ENCODE results near the gene CRHR2. TPM values are rescaled to one million over a fixed set of nuclear protein-coding genes. Genes with fewer than 3 reads are reported as not detected.
"Not testable (repeated sequence)": the region's sequence is repeated elsewhere in the genome, so short reads cannot be mapped to it uniquely, and the experiment has no call there.

Gene CRHR2
- not detected in 2 replicates for total RNA-seq (2014; rRNA removed; shearing (Covaris generic))
- polyA plus RNA-seq (2015; cell fraction: cytosol; rRNA removed): not detected in 2 replicates
- 0.16 TPM in 1 of 2 replicates, not detected in the other for polyA plus RNA-seq (2015; cell fraction: nucleus; rRNA removed)

DNA sequence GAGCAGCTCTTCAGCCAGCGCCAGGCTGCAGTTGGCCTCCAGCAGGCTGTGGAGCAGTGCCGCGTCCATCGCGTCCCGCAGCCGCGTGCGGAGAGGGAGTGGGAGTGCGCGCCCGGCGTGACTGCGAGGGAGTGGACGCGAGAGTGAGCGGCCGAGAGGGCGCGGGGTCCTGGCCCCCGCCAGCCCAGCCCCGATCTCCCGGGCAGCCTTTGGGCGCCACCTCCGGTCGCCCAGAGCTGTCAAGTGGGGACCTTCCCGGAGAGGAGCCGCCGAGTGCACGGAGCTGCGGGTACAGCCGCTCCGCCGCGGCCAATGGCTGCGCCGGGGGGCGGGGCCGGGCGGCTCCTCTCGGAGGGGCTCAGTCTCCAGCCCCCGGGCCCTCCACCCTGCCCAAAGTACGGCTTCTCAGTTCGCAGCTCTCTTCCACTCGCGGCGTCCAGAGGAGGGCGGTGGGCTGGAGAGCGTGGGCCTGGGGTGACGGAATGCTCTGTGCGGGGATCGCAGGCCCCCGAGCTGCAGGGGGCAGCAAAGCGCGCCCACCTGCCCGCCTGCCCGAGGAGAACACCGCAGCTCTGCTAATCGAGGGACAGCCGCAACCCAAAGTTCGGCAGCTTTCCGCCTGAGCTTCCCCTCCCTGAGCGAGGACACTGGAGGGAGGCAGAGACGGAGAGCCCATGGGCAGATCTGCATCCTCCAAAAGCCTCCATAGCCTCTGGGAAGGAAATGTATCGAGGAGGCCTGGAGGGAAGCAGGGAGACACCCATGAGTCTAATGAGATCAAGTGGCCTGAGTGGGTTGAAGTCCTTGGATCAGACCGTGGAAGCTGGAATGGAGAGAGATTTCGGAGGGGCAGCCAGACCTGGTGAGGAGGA is at the start of gene CRHR2:
Gene CRHR2, minus strand, starts transcription at position 245 of the 872 bp plus-strand sequence. Its CDS starts 176 bp downstream, at position 69.
- in situ Hi-C loops (cut with HindIII; ENCODE audit: low pct_unique_long_range_greater_than_20kb, low sequenced_read_pairs): no loop called here
- DNase-seq (ENCODE audit: low read depth, low spot score): no peak

DNA sequence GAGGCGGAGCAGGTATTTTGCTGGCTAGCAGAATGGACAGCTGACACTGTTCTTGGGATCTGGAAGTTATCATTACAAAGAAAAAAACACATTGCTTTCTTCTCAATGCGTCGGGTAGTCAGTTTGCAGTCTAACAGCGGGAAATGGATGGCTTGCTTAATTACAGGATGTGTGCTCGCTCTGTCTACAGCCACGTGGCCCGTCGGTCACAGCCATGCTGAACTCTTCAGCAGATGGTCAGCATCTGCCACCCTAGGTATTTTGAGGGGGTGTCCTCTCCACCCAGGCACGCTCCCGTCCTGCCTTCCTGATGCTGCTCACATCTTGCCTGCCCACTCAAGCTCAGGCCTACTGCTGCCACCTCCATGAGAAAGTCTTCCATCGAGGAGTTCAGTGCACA is 49.3 kb upstream of the CRHR2 start:
- DNase-seq (ENCODE audit: low read depth, low spot score): no peak
- in situ Hi-C loops (cut with HindIII; ENCODE audit: low pct_unique_long_range_greater_than_20kb, low sequenced_read_pairs): no loop called here

DNA sequence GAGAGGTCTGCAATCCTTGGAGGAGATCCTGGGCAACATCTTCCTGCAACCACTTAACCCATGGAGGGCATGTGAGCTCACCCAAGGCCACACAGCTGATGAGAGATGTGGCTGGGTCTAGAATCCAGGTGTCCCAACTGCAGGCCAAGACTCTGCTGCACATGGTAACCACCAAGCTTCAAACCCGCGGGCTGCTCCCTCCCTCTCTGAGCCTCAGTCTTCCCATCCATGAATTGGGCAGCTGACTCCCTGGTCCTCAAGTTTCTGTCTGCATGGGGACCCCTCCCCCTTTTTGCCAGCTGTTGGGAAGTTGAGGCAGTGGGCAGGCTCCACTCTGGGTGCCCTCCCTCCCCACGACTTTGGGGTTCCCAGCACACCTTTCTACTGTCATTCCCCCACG is 48.7 kb upstream of the CRHR2 start:
- in situ Hi-C loops (cut with HindIII; ENCODE audit: low pct_unique_long_range_greater_than_20kb, low sequenced_read_pairs): no loop called here
- DNase-seq (ENCODE audit: low read depth, low spot score): no peak

DNA sequence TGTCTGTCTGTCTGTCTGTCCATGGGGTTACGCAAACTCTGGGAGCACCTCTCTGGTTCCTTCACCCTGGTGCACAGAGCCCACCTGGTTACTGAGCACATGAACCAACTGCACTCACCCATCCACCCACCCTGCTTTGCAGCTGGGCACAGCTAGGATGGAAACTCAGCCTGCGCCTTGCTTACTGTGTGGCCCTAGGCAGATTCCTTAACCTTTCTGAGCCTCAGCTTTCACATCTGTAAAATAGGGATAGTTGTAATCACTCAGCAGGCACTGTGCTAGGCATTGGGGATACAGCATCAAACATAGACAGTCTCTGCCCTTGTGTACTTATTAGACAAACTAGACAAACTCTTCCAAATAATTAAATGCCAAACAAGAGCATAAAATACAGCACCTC is 47.8 kb upstream of the CRHR2 start:
- in situ Hi-C loops (cut with HindIII; ENCODE audit: low pct_unique_long_range_greater_than_20kb, low sequenced_read_pairs): no loop called here
- DNase-seq (ENCODE audit: low read depth, low spot score): no peak

DNA sequence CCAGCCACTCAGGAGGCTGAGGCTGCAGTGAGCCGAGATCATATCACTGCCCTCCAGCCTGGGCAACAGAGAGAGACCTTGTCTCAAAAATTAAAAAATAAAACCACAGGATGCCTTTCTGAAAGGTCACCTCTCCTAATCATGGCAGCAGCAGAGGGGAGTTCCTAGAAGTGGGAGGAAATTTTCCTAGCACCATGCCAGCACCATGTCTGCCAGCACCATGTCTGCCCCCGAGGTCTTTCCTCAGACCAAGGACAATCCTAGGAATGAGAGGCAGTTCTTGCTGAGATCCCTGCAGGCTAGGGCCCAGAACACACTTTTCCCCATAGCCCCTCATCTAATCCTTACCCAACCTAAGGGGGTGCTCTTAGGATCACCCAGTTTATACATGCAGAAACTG is 47.4 kb upstream of the CRHR2 start:
- DNase-seq (ENCODE audit: low read depth, low spot score): no peak
- in situ Hi-C loops (cut with HindIII; ENCODE audit: low pct_unique_long_range_greater_than_20kb, low sequenced_read_pairs): no loop called here

DNA sequence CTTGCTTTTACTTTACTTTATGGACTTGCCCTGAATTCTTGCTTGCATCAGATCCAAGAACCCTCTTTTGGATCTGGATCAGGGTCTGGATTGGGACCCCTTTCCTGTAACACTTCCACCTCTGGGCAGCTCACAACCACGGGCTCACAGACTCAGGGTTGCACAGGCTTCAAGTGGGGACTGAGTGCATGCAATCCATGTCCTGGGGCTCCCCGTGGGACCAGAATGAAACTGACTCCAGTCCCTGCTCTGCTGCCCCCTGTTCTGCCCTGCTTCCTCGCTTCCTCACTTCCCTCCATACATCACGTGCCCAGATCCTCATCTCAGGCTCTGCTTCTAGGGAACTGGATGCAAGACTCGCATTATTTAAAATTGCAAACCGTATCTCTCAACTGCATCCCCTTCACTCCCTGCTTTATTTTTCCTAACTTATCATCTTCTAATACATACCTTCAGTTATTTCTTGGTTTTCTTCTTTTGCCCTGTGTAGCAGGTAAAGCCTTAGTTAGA is 46.4 kb upstream of the CRHR2 start:
- in situ Hi-C loops (cut with HindIII; ENCODE audit: low pct_unique_long_range_greater_than_20kb, low sequenced_read_pairs): no loop called here
- no peak for DNase-seq (ENCODE audit: low read depth, low spot score)

DNA sequence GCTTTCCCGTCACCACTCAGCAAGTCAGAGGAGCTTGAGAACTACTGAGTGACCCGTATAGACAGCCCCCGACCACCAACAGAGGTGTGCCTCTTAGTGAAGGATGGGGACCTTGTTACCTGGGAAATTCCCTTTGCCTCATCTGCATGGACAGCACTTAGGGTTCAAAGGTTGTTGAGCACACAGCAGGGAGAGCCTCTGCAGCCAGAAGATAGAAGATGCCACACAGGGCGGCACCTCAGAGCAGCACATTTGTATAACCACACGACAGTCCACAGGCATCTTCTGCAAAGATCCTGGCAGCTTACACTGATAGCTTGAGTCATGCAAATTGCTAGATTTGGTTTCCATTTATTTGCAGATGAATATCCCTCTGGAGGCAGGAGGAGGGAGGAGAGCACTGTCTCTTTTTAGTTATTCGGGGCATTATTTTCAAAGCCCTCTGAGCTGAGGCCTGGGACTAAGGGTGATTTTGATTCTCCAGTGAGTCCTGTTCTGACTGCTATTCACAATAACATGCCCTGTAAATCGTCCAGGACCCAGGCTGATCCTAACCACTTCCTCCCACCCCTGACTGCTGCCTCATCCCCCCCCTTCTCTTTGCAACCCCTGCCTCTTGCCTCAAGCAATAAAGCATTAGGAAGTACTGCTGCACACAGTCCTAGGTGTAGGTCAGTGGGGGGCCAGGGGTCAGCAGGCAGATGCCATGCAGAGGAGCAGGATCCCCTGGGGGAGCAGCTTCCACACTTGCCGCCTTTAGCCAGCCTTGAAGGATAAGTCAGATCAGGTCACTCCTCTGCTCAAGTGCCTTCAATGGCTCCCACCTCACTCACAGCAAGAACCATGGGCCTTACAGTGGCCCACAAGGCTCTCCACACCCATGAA is 45.0 kb upstream of the CRHR2 start:
- DNase-seq (ENCODE audit: low read depth, low spot score): no peak
- in situ Hi-C loops (cut with HindIII; ENCODE audit: low pct_unique_long_range_greater_than_20kb, low sequenced_read_pairs): no loop called here

DNA sequence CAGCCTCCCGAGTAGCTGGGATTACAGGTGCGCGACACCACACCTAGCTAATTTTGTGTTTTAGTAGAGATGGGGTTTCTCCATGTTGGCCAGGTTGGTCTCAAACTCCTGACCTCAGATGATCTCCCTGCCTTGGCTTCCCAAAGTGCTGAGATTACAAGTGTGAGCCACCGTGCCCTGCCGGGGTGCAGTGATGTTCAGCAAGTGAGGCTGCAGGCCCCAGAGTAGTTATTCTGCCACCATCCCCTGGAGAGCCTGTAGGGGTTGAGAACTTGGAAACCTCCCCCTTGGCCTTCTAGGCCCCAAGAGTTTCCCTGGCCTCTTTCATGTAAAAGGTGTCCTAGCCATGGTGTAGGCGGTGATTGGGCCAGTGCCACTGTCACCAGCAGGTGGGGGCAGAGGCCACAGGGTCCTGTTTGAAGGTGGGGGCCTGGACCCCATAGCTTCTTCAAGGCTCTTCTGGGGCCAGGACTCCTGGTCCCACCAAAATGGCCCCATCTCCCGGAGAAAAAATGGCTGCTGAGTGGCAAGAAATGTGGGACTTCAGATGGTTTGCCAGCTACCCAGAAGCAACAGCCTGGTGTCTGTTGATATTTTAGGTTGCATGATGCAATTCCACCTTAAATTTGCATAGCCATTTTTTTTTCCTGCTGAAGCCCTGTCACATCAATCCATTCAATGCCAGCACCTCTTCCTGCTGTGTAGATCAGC is 44.2 kb upstream of the CRHR2 start:
- DNase-seq (ENCODE audit: low read depth, low spot score): no peak
- in situ Hi-C loops (cut with HindIII; ENCODE audit: low pct_unique_long_range_greater_than_20kb, low sequenced_read_pairs): no loop called here

DNA sequence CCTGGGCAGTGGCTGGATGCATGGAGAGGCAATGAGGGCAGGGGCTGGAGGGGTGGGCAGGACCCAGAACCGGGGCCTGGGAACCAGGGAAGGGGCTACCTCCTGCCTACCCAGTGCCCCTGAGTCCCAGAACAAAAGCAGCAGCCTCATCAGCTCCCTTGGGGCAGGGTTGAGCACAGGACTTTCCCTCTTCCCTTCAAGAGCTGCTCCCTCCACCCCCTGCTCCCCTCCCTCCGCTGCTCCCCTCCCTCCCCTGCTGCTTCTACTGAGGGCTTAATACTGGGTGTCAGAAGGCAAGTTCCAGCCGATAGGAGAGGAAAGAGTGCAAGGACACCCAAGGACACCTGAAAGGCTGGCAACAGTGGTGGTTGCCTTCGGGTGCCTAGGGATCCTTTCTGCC is 41.5 kb upstream of the CRHR2 start:
- no peak for DNase-seq (ENCODE audit: low read depth, low spot score)
- in situ Hi-C loops (cut with HindIII; ENCODE audit: low pct_unique_long_range_greater_than_20kb, low sequenced_read_pairs): no loop called here

DNA sequence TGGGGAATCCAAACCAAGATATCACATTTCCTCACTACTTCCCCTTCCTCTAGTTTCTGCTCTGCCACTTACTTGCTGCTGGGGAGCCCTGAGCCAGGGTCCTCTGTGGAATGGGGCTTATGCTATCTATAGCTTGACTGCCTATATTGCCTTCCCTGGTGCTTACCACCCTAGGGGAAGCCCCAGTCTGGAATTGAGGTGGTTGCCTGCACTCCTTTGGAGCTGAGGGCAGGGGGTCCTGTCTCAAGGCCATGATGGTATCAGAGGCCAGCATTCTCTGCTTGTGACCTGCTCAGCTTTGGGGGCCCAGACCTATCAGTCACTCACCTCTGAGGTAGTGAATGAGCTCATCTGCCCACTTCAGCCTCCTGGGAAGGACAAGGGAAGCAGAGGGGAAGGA is 40.4 kb upstream of the CRHR2 start:
- in situ Hi-C loops (cut with HindIII; ENCODE audit: low pct_unique_long_range_greater_than_20kb, low sequenced_read_pairs): no loop called here
- no peak for DNase-seq (ENCODE audit: low read depth, low spot score)

DNA sequence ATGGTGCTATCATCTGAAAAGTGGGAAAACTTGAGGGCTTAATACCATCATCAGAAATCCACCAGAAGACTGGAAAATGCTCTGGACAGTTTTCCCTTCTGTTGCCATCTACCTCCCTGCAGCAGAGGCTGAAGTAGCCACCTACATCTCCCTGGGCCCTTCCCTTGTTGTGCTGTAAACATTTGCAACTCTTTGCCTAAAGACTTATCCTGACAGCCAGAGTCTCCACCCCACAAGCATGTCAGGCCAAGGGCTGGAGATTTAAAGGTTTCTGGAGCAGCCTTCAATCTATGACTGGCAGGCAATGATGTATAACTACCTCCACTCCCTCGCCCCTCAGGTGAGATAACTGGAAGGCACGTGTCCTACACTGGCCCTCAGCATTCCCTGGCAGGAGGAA is 39.9 kb upstream of the CRHR2 start:
- in situ Hi-C loops (cut with HindIII; ENCODE audit: low pct_unique_long_range_greater_than_20kb, low sequenced_read_pairs): no loop called here

DNA sequence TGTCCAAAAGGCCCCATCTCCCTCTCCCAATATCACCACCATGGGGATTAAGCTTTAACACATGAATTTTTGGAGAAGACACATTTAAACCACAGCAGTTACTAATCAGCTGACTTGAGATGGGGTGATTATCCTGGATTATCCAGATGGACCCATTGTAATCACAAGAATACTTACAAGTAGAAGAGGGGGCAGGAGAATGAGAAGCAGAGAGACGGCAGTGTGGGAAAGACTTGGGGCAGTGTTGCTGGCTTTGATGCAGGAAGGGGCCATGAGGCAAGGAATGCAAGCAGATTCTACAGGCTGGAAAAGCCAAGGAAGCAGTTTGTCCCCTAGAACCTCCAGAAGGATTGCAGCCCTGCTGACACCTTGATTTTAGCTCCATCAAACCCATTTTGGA is 39.0 kb upstream of the CRHR2 start:
- DNase-seq (ENCODE audit: low read depth, low spot score): no peak
- in situ Hi-C loops (cut with HindIII; ENCODE audit: low pct_unique_long_range_greater_than_20kb, low sequenced_read_pairs): no loop called here

More for the DNA sequence above, 39.9 kb upstream of the CRHR2 start:
- DNase-seq (ENCODE audit: low read depth, low spot score): no peak

DNA sequence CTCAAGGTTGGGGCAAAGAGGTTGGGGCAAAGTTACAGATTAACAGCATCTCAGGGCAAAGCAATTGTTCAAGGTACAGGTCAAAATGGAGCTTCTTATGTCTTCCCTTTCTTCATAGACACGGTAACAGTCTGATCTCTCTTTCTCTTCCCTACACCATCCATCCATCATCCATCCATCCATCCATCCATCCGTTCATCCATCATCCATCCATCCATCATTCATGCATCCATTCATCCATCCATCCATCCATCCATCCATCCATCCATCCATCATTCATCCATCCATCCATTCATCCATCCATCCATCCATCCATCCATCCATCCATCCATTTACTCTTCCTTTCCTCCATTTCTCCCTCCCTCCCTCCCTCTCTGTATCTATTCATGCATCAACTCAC is 37.2 kb upstream of the CRHR2 start:
- DNase-seq (ENCODE audit: low read depth, low spot score): not testable (repeated sequence)

DNA sequence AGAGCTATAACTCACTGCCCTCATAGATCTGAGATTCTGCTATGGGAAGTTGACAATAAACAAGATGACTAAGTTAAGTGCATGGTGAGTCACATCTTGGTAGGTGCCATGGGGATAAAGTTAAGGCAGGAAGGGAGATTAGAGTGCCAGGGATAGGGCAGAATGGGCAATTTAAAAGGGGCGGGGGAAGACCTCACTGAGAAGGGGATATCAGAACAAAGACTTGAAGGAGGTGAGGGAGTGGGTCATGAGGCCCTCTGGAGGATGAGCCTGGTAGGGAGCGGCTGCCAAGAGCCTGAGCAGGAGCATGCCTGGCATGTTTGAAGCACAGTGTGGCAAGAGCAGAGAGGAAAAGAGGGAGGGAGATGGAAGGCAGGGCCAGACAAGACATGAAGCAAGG is 34.9 kb upstream of the CRHR2 start:
- DNase-seq (ENCODE audit: low read depth, low spot score): peak; percentile 43
- in situ Hi-C loops (cut with HindIII; ENCODE audit: low pct_unique_long_range_greater_than_20kb, low sequenced_read_pairs): no loop called here

More for the DNA sequence above, 37.2 kb upstream of the CRHR2 start:
- in situ Hi-C loops (cut with HindIII; ENCODE audit: low pct_unique_long_range_greater_than_20kb, low sequenced_read_pairs): not testable (repeated sequence)

DNA sequence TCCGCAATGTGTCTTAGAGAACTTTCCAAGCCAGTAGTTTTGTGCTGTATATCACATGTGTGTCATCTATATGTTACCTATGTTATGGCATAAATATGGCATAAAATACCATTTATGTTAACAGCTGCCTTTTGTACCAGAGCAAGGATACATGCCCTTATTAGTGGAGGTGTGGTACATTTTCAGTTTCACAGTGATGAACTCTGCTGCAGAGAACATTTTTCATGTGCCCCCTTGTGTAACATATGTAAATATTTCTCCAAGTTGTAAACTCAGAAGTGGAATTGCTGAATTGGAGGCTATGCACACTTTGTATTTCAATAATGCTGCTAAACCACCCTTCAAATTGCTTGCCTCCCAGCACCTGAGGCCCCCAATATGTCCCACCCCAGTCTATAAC is 31.9 kb upstream of the CRHR2 start:
- no peak for DNase-seq (ENCODE audit: low read depth, low spot score)
- in situ Hi-C loops (cut with HindIII; ENCODE audit: low pct_unique_long_range_greater_than_20kb, low sequenced_read_pairs): no loop called here

DNA sequence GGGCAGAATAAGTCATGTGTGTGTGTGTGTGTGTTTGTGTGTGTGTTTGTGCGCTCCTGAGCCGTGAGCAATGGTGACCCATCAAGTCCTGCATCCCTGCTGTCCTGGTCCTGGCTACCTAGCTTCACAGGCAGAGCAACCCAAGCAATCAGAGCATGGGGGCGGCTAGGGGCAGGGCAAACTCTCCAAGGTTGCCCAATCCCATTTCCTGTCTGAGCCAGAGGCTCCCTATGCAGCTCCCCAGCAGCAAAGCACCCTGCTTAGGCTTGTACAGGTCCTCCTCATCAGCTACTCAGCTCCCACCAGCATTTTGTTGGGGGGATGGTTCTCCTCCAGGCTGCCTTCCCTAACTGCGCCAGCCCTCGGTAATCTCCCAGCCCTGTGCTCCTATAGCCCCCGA is 31.1 kb upstream of the CRHR2 start:
- in situ Hi-C loops (cut with HindIII; ENCODE audit: low pct_unique_long_range_greater_than_20kb, low sequenced_read_pairs): no loop called here

DNA sequence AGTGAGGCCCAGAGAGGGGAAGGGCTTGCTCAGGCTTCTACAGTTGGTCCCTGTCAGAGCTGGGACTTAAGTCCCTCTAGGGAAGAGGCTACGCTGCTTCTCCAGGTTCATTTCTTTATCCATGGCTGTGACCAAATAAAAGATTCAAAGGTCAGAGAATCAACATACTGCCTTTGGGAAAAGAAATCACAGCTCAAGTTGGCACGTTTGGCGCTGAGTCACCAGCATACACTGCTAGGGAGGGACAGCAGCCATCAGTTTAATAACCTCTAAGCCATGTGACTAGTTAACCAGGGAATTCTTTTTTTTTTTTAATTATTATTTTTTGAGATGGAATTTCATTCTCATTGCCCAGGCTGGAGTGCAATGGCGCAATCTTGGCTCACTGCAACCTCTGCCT is 28.4 kb upstream of the CRHR2 start:
- DNase-seq (ENCODE audit: low read depth, low spot score): no peak
- in situ Hi-C loops (cut with HindIII; ENCODE audit: low pct_unique_long_range_greater_than_20kb, low sequenced_read_pairs): no loop called here

More for the DNA sequence above, 31.1 kb upstream of the CRHR2 start:
- no peak for DNase-seq (ENCODE audit: low read depth, low spot score)

DNA sequence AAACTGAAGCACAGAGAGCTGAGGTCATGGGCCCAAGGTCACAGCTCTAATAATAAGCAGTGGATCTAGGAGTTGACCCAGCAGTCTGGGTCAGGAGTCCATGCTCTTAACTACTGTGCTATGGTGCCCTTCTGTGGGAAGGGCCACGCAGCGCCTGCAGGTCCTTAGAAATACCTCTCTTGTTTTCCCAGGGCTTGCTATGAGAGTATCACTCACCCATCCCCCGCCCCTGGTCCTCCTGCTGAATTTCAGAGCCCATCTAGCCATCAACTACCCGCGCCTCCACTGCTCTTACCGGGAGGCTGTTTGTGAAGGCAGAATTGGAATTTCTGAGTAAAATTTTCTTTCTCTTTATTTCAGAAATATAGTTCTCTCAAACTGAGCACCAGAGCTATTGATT is 27.3 kb upstream of the CRHR2 start:
- in situ Hi-C loops (cut with HindIII; ENCODE audit: low pct_unique_long_range_greater_than_20kb, low sequenced_read_pairs): no loop called here
- no peak for DNase-seq (ENCODE audit: low read depth, low spot score)

All from SK-MEL-5 (cell line).